Measurements from ENCODE around the gene PSD4. TPM values are rescaled to one million over a fixed set of nuclear protein-coding genes. Genes with fewer than 3 reads are reported as not detected.

Gene PSD4
- total RNA-seq, 2 donors from 2014 or later: 5.2 to 13.3 TPM

DNA sequence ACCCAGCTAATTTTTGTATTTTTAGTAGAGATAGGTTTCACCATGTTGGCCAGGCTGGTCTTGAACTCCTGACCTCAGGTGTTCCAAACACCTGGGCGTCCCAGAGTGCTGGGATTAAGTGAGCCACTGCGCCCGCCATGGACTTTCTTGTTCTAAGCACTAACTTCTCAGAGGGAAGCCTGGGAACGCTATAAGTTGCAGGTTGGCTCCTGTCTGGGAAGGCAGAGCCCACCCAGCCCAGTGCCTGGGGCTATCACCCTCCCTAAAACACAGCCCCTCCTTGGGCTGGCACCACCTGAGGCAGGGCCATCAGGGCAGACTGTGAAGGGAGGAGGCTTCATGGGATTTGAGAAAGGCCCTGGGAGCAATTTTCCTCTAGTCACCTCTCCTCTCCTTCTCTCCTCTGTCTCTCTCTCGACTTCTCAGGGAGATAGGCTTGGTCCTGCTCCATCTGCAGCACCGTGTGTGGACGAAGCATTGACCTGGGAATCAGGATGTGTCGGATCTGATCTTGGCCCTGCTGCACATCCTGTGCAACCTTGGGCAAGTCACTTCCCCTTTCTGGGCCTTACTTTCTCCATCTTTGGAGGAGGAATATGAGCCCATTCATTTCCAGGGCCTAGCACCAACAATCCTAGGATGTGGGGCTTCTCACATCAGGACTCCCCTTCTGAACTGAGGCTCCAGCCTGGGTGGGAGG, 10.9 kb downstream of the PSD4 start:
- Histone ChIP-seq H3K9me3 (ENCODE audit: control insufficient read depth, low read length) (no peaks in the 10 kb centered on the region), H3K27me3 (ENCODE audit: control insufficient read depth, insufficient read depth, low read length, poor library complexity, severe bottlenecking) (no peaks in the 10 kb centered on the region), H3K36me3 (ENCODE audit: control insufficient read depth, insufficient read depth, low read length) (no peaks in the 10 kb centered on the region), H3K9ac (ENCODE audit: extremely low read depth, low read length, poor library complexity, severe bottlenecking) (no peak overlapping the region), H3K4me1 (ENCODE audit: control insufficient read depth, insufficient read depth, low read length) (peaks cover 6% of the 10 kb centered on the region), H3K4me3 (ENCODE audit: low read length) (no peak overlapping the region), H3K27ac (ENCODE audit: low read depth, low read length) (no peak overlapping the region)
- Mint-ChIP-seq H3K4me3 (no peak overlapping the region), H3K36me3 (ENCODE audit: low read depth) (no peaks in the 10 kb centered on the region), H3K27me3 (ENCODE audit: insufficient read depth) (peaks cover 2% of the 10 kb centered on the region), H3K4me1 (peaks cover 14% of the 10 kb centered on the region), H3K27ac (no peak overlapping the region), H3K9me3 (no peaks in the 10 kb centered on the region)
- DNase-seq: no peak
- TF ChIP-seq, protein P1, sequence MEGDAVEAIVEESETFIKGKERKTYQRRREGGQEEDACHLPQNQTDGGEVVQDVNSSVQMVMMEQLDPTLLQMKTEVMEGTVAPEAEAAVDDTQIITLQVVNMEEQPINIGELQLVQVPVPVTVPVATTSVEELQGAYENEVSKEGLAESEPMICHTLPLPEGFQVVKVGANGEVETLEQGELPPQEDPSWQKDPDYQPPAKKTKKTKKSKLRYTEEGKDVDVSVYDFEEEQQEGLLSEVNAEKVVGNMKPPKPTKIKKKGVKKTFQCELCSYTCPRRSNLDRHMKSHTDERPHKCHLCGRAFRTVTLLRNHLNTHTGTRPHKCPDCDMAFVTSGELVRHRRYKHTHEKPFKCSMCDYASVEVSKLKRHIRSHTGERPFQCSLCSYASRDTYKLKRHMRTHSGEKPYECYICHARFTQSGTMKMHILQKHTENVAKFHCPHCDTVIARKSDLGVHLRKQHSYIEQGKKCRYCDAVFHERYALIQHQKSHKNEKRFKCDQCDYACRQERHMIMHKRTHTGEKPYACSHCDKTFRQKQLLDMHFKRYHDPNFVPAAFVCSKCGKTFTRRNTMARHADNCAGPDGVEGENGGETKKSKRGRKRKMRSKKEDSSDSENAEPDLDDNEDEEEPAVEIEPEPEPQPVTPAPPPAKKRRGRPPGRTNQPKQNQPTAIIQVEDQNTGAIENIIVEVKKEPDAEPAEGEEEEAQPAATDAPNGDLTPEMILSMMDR (conservative IDR thresholded peaks at IDR 0.05): no peak
- 96% methylated on average over 6 to 8 of the region's 8 CpGs for WGBS, 2 experiments (ENCODE audit: insufficient coverage in 1 of 2, insufficient read length in 1 of 2)

DNA sequence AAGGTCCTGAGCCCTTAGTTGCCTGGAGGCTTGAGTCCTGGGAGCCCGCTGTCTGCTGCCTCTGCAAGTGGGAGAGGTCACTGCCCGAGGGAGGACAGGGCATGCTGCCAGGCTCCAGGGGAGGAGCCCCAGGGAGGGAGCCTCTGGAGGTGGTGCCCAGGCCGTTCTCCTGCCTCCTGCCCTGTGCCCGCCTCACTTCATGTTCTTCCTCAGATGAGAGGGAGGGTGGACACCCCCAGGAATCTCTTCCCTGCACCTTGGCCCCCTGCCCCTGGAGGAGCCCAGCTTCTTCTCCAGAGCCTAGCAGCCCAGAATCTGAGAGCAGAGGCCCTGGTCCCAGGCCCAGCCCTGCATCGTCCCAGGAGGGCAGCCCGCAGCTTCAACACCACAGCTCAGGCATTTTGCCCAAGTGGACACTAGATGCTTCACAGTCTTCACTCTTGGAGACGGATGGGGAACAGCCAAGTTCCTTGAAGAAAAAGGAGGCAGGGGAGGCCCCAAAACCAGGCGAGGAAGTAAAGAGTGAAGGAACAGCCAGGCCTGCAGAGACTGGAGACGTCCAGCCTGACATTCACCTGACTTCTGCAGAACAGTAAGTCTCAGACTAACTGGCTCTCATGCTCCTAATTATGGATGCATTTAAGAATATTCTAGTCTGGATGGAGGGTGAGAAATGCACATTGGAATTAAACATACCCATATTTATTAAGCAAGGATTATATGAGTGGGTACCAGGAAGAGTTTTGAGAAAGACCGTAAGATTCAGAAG, 12.1 kb downstream of the PSD4 start:
- H3K4me1 ChIP-seq (ENCODE audit: control insufficient read depth, insufficient read depth, low read length): peaks cover 6% of the 10 kb centered on the region
- Mint-ChIP-seq H3K4me3 (no peak overlapping the region), H3K27ac (no peak overlapping the region), H3K4me1 (peaks cover 11% of the 10 kb centered on the region), H3K36me3 (ENCODE audit: low read depth) (no peaks in the 10 kb centered on the region), H3K27me3 (ENCODE audit: insufficient read depth) (peaks cover 2% of the 10 kb centered on the region), H3K9me3 (no peaks in the 10 kb centered on the region)
- H3K9me3 ChIP-seq (ENCODE audit: control insufficient read depth, low read length): no peaks in the 10 kb centered on the region
- TF ChIP-seq, protein P1 (conservative IDR thresholded peaks at IDR 0.05): no peak
- no peaks in the 10 kb centered on the region for H3K36me3 ChIP-seq (ENCODE audit: control insufficient read depth, insufficient read depth, low read length)
- WGBS, 2 experiments (ENCODE audit: insufficient coverage in 1 of 2, insufficient read length in 1 of 2): 93 to 100% methylated on average over 5 to 10 of the region's 10 CpGs
- H3K27ac ChIP-seq (ENCODE audit: low read depth, low read length): no peak overlapping the region
- no peaks in the 10 kb centered on the region for H3K27me3 ChIP-seq (ENCODE audit: control insufficient read depth, insufficient read depth, low read length, poor library complexity, severe bottlenecking)
- no peak for DNase-seq
- no peak overlapping the region for H3K9ac ChIP-seq (ENCODE audit: extremely low read depth, low read length, poor library complexity, severe bottlenecking)
- H3K4me3 ChIP-seq (ENCODE audit: low read length): no peak overlapping the region

DNA sequence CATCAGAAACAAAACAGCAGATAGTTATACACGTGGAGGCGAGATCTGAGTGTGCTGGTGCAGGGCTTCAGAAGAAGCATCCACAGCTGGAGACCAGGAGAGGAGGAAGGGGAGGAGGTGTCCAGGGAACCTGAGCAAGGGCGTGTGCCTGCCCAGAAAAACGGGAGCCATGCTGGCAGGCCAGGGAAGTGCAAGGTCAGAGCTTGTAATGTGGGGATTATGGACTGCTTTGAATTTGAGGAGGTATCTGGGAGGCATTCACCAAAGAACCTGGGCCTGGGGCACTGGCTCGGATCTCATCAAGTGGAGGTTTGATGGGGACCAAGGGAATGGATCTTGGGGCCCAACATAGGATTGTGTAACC, 12.6 kb downstream of the PSD4 start:
- H3K36me3 ChIP-seq (ENCODE audit: control insufficient read depth, insufficient read depth, low read length): no peaks in the 10 kb centered on the region
- H3K27ac ChIP-seq (ENCODE audit: low read depth, low read length): no peak overlapping the region
- H3K9me3 Mint-ChIP-seq: no peaks in the 10 kb centered on the region
- 86 to 94% methylated on average over 3 to 5 of the region's 5 CpGs for WGBS, 2 experiments (ENCODE audit: insufficient coverage in 1 of 2, insufficient read length in 1 of 2)
- H3K9ac ChIP-seq (ENCODE audit: extremely low read depth, low read length, poor library complexity, severe bottlenecking): no peak overlapping the region
- H3K27me3 ChIP-seq (ENCODE audit: control insufficient read depth, insufficient read depth, low read length, poor library complexity, severe bottlenecking): no peaks in the 10 kb centered on the region
- no peak overlapping the region for H3K4me3 Mint-ChIP-seq
- H3K9me3 ChIP-seq (ENCODE audit: control insufficient read depth, low read length): no peaks in the 10 kb centered on the region
- TF ChIP-seq, protein P1 (conservative IDR thresholded peaks at IDR 0.05): no peak
- H3K27me3 Mint-ChIP-seq (ENCODE audit: insufficient read depth): peaks cover 2% of the 10 kb centered on the region
- H3K27ac Mint-ChIP-seq: no peak overlapping the region
- no peaks in the 10 kb centered on the region for H3K36me3 Mint-ChIP-seq (ENCODE audit: low read depth)
- peaks cover 5% of the 10 kb centered on the region for H3K4me1 ChIP-seq (ENCODE audit: control insufficient read depth, insufficient read depth, low read length)
- H3K4me3 ChIP-seq (ENCODE audit: low read length): no peak overlapping the region
- H3K4me1 Mint-ChIP-seq: peaks cover 11% of the 10 kb centered on the region
- DNase-seq: no peak
